Measurements from ENCODE around the gene RNASE13.

DNA sequence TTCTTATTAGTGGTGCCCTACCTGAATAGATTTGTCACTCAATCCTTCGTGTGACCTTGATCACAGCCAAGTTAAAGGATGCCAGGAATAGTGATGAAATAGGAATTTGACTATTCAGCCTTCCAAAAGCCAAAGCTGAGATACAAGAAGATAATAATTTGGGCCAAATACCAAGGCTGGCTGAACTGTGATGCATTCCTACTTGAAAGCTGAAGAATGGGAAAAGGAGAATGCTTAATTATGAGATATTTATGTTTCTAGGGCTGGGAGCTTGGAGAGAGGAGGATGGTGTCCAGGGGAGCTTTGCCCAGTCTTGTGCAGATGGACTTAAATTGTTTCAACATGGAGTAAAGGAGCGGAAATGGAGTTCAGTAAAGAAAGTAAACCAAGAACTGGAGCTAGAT lies 12.8 kb upstream of the RNASE13 start:
- TF ChIP-seq, protein P1, sequence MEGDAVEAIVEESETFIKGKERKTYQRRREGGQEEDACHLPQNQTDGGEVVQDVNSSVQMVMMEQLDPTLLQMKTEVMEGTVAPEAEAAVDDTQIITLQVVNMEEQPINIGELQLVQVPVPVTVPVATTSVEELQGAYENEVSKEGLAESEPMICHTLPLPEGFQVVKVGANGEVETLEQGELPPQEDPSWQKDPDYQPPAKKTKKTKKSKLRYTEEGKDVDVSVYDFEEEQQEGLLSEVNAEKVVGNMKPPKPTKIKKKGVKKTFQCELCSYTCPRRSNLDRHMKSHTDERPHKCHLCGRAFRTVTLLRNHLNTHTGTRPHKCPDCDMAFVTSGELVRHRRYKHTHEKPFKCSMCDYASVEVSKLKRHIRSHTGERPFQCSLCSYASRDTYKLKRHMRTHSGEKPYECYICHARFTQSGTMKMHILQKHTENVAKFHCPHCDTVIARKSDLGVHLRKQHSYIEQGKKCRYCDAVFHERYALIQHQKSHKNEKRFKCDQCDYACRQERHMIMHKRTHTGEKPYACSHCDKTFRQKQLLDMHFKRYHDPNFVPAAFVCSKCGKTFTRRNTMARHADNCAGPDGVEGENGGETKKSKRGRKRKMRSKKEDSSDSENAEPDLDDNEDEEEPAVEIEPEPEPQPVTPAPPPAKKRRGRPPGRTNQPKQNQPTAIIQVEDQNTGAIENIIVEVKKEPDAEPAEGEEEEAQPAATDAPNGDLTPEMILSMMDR (IDR thresholded peaks at IDR 0.05): no peak
- TF ChIP-seq EP300 (IDR thresholded peaks at IDR 0.05): no peak

Data from esophagus muscularis mucosa (tissue), 3 donors.